Hematopoietic multipotent progenitor cell (in vitro differentiated cells): ENCODE measurements around the gene DYNLL2. TPM values are rescaled to one million over a fixed set of nuclear protein-coding genes. Genes with fewer than 3 reads are reported as not detected.
"Not testable (repeated sequence)": the region's sequence is repeated elsewhere in the genome, so short reads cannot be mapped to it uniquely, and the experiment has no call there.

ENCODE experiments used
- DNase-seq, 3 donors: peaks; one replicate each; pipeline ENCODE4 v3.0.0-alpha.2; 2011 to 2015; ENCODE audit warnings: low read depth in 2 of 3, low spot score in 2 of 3
- total RNA-seq: library from RNA; depleted of rRNA; stranded (reverse); fragments of >200 nt; gene quantifications from one replicate; pipeline ENCODE4 v1.2.3, GENCODE V29; 2012

Gene DYNLL2
- total RNA-seq, 1 donor = 14.5 TPM

- DNase-seq = no peak
These were observed 14.3 kb downstream of the DYNLL2 start for GRCh38 chr17:58097384-58098088.

- DNase-seq = no peak
These were observed 17.3 kb downstream of the DYNLL2 start for GRCh38 chr17:58100506-58100905.

DNA sequence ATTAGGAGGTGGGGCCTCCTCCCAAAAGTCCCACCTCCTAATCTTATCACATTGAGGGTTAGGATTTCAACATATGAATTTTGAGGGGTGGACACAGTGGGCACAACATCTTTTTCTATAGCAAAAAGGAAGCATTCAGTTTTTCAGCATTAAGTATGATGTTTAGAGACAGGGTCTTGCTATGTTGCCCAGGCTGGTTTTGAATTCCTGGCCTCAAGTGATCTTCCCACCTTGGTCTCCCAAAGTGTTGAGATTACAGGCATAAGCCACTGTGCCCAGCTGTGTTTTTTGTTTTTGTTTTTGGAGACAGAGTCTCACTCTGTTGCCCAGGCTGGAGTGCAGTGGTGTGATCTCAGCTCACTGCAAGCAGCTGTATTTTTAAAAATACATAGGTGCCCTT is 18.7 kb downstream of the DYNLL2 start:
- not testable (repeated sequence) for DNase-seq

DNA sequence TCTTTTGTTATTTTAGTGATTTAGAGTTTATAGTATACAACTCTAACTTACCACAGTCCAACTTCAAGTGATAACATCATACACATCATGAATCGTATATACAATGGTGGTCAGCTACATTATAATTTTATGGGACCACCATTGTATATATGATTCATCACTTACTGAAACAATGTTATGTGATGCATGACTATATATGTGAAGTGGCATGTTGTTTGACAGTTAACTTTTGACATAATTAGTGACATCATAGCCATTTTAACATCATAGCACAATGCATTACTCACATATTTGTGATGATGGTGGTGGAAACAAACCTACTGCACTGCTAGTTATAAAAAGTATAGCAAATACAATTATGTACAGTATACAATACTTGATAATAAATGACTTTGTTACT is 21.9 kb downstream of the DYNLL2 start:
- no peak for DNase-seq

DNA sequence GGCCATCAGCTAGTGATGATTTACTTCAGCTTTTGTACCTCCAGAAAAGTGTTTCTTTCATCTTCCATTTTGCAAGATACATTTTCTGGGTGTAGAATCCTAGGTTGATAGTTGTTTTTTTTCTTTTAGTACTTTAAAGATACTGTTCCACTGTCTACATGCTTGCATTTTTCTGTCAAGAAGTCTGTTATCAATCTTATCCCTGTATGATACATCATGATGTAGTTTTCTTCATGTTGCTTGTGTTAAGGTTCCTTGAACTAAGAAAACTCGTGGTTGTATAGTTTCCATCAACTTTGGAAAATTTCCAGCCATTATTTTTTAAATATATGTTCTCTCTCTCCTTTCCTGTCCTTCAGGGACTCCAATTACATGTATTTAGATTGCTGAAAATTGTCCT is 24.1 kb downstream of the DYNLL2 start:
- DNase-seq = no peak

- no peak for DNase-seq
These were observed 26.0 kb downstream of the DYNLL2 start for GRCh38 chr17:58109197-58109596.

DNA sequence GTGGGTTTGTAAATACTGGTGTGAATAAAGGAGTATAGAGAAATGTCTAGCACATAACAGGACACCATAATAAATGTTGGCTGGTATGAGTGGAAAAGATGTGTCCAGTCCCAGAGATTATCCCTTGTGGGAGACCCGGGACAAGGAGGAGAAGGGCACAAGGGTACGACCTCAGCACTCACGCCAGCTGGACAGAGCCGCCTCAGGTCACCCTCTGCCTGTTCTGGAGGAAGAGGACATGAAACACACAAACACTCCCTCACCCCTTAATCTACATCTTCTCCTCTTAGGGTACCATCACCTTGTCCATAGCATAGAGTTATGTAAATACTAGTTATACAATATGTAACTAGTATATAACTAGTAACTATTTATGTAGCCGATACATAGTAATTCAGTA is 26.8 kb downstream of the DYNLL2 start:
- no peak for DNase-seq

DNA sequence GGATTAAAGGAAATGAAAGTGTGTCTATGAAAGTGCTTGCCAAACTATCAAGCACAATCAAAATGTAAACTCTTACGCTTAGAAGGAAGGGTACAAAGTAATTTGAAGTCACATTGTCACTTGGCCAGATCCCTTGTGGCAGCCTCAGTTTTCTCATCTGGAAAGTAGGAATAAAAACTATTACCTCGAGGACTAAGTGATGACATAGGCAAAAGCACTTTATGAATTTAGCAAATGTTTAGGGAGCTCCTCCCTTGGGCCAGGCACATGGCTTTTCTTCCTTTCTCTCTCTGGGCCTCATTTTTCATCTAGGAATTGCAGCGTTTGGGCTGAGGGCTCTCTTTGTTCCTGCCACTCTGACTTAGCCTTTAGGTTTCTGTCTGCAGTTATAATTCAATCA is 28.5 kb downstream of the DYNLL2 start:
- DNase-seq = no peak

- DNase-seq = peak; percentile 67 to 87 (median 68)
These were observed 29.9 kb downstream of the DYNLL2 start for GRCh38 chr17:58112970-58113631.

DNA sequence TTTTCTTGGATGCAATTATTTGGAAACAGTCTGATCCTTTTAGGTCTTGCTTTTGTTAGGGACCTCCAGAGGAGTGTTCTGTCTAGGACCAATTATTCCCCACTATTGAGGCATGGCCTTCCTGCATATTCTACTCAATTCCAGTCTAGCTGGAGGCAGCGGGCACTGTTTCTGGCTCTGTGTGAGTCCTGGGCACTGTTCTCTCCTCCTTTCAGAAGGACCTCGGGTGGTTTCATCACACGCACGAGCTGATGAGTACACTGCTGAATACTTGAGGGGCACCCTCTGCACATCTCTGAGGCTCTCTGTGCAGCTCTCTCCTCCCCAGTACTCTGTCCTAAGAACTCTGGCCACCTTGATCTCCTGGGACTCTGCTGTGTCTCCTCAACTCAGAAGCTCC is 30.7 kb downstream of the DYNLL2 start:
- no peak for DNase-seq

GRCh38 chr17:58117382-58117781 is 34.2 kb downstream of the DYNLL2 start:
- no peak for DNase-seq

- DNase-seq = no peak
These were observed 36.3 kb downstream of the DYNLL2 start for GRCh38 chr17:58119491-58119890.

- DNase-seq = peak; percentile 43 to 82 (median 66)
These were observed 37.1 kb downstream of the DYNLL2 start for GRCh38 chr17:58120195-58120822.

GRCh38 chr17:58121925-58122324 is 38.7 kb downstream of the DYNLL2 start:
- DNase-seq = peak; percentile 24 to 82 (median 63)

DNA sequence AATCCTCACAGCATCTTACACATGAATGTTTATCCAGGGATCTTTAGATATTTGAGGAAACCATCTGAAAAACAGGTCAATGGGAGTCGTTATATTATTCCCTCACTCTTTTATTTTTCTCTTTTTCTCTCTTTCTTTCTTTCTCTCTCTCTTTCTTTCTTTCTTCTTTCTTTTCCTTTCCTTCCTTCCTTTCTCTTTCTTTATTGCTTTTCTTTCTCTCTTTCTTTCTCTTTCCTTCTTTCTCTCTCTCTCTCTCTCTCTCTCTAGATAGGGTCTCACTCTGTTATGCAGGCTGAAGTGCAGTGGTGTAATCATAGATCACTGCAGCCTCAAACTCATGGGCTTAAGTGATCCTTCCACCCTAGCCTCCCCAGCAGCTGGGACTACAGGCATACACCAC is 44.6 kb downstream of the DYNLL2 start:
- DNase-seq = no peak

GRCh38 chr17:58132697-58133096 is 49.5 kb downstream of the DYNLL2 start:
- not testable (repeated sequence) for DNase-seq

DNA sequence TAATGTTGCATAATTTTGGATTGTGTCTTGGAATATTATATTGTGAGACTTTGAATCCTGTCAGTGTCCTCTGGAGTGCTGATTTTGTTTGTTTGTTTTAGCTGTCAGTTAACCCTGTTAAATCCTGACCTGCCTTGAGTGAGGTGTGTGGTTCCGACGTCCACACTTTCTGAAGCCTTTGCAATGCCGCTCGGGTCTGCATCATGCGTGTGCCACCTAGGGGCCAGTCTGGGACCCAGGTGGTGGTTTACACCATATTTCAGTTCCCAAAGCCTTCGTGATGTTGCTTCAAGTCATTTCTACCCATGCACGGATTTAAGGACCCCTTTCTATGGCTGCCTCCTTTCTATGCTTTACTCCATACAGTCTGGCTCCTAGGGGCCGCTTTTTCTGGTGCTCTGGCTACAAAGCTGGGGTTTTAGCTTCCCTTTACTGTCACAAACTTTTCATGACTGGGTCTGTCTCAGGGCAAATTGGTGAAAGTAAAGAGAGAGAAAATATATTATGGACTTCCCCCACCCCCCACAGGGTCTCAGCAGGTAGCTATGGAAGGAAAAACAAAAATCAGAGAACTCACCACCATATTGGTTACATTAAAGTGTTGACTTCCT is 53.6 kb downstream of the DYNLL2 start:
- no peak for DNase-seq

DNA sequence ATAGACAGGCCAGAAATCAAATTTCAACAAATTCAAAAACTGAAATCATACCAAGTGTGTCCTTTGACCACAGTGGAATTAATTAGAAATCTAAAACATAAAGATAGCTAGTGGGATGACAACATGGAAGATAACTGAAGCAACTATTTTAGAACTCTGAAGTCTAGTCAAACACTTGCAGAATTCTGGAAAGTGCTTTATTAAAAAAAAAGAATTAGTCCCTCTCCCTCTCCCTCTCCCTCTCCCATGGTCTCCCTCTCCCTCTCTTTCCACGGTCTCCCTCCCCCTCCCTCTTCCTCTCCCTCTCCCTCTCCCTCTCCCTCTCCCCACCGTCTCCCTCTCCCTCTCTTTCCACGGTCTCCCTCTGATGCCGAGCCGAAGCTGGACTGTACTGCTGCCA is 58.3 kb downstream of the DYNLL2 start:
- DNase-seq = no peak

DNA sequence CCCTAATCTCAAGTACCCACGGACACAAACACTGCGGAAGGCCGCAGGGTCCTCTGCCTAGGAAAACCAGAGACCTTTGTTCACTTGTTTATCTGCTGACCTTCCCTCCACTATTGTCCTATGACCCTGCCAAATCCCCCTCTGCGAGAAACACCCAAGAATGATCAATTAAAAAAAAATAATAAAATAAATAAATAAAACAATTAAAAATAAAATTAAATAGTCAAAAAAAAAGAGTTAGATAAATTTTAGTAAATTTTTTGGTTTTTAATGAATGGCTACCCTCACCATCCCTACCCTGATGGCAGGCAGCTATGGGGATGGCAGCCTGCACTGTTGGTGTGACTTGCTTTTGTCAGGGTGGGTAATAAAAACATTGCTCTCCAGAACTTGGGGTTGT is 60.1 kb downstream of the DYNLL2 start:
- not testable (repeated sequence) for DNase-seq

GRCh38 chr17:58144801-58145200 is 61.6 kb downstream of the DYNLL2 start:
- DNase-seq = no peak
